Activated T-cell treated with anti-CD3 and anti-CD28 coated beads, Interleukin-2, amount 50 U/mL, for 72 hours (primary cell): ENCODE data around the gene CCNB1IP1. TPM values are rescaled to one million over a fixed set of nuclear protein-coding genes. Genes with fewer than 3 reads are reported as not detected.
"Not testable (repeated sequence)": the region's sequence is repeated elsewhere in the genome, so short reads cannot be mapped to it uniquely, and the experiment has no call there.

Source experiments
- ATAC-seq, 2 donors: fragments of 150-1000 bp; cut with Tn5 transposase; replicated peaks in 1 of 2; 2 replicates each; pipeline ENCODE4 v1.10.0; 2021; ENCODE audit warnings: moderate library complexity in 2 of 2, mild to moderate bottlenecking in 1 of 2
- DNase-seq, 2 donors: peaks; one replicate each; pipeline ENCODE4 v3.0.0; 2021 to 2022; ENCODE audit warnings: mixed read lengths in 1 of 2
- H3K27ac Mint-ChIP-seq: one replicate; pipeline ENCODE4 v1.8.0; 2022; ENCODE audit warnings: mild to moderate bottlenecking, moderate library complexity, mixed read lengths
- H3K27me3 Mint-ChIP-seq: one replicate; pipeline ENCODE4 v1.8.0; 2022; ENCODE audit warnings: low read depth, mixed read lengths
- H3K36me3 Mint-ChIP-seq, 2 donors: one replicate each; pipeline ENCODE4 v1.8.0; 2022; ENCODE audit warnings: mixed read lengths in 2 of 2, mild to moderate bottlenecking in 1 of 2; ENCODE audit not compliant: insufficient read depth in 2 of 2
- H3K4me1 Mint-ChIP-seq: one replicate; pipeline ENCODE4 v1.8.0; 2022; ENCODE audit warnings: low read depth, mixed read lengths
- H3K4me3 Mint-ChIP-seq, 2 donors: one replicate each; pipeline ENCODE4 v1.8.0; 2022; ENCODE audit warnings: mild to moderate bottlenecking in 2 of 2, mixed read lengths in 2 of 2, moderate library complexity in 2 of 2
- H3K9me3 Mint-ChIP-seq, 2 donors: one replicate each; pipeline ENCODE4 v1.8.0; 2022; ENCODE audit warnings: mixed read lengths in 2 of 2
- total RNA-seq, 2 donors: library from RNA; stranded (reverse); gene quantifications; one replicate each; pipeline ENCODE4 v1.2.3, GENCODE V29; 2022

Gene CCNB1IP1
- total RNA-seq, 2 donors from 2014 or later: 73.4 to 89.9 TPM

DNA sequence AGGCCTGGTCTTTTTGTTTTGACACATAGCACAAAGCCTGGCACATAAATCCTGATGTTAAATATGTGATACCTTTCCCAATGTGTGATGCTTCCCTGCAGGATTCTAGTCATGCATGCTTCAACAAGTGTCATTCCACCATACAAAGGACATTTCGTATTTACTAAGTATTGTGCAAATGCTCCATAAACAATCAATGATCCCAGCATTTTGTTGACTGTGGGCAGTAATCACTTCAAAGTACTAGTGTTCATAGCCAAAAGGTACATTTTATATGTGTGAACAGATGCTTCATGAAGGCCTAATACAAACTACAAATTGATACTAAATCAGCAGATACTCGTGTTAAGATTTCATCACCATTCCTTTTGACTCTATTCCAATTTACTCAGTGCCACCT is 4.4 kb downstream of the CCNB1IP1 start:
- Mint-ChIP-seq H3K27me3 (no peaks in the 10 kb centered on the region), H3K4me3 (peak overlapping the region in 1 of 2 donors; percentile 6), H3K4me1 (peaks cover 61% of the 10 kb centered on the region), H3K27ac (peak overlapping the region; percentile 7), H3K36me3 (peaks cover 1 to 12% of the 10 kb centered on the region in 2 donors), H3K9me3 (no peaks in the 10 kb centered on the region)
- no peak for ATAC-seq
- DNase-seq: no peak

DNA sequence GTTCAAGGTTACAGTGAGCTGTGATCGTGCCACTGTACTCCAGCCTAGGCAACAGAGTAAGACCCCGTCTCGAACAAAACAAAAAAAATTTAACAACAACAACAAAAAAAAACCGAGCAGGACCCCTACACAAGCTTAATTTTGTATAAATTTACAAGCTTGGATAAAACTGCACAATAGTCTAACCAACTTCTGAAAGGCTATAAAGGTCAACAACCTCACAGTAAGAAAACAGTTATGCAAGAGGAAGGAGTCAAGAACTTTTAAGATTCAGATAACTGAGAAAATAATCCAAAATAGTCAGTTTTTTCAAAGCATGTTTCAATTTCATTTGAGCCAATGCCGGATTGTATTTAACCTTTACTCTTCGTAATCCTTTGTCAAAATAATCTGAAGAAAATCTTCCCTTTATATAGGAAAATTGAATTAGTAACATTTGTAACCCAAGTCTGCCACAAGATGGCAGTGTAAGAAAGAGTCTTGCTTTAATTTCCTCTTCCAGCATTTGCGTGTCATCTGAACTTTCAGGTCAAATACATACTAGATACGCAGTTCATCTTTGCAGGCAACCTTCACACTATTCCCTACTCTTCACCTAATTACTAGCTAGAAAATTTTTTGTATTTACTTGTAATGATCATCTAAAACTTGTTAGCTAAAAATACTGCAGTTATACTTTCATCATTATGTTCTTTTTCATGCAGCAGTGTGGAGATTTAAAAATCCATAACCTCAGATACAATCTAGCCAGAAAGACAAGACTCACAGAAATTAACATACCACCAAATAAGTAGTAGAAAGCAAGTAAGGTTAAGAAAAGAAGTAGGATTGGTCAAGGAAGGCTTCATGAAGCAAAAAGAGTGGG is 5.8 kb downstream of the CCNB1IP1 start:
- DNase-seq (peak in 1 of 2 donors; percentile 27), ATAC-seq (peak; percentile 38 to 41)
- Mint-ChIP-seq H3K27me3 (no peaks in the 10 kb centered on the region), H3K4me3 (peak overlapping the region; percentile 2 to 73), H3K4me1 (peaks cover 51% of the 10 kb centered on the region), H3K9me3 (no peaks in the 10 kb centered on the region), H3K27ac (peak overlapping the region; percentile 80), H3K36me3 (peaks cover 1 to 12% of the 10 kb centered on the region in 2 donors)

DNA sequence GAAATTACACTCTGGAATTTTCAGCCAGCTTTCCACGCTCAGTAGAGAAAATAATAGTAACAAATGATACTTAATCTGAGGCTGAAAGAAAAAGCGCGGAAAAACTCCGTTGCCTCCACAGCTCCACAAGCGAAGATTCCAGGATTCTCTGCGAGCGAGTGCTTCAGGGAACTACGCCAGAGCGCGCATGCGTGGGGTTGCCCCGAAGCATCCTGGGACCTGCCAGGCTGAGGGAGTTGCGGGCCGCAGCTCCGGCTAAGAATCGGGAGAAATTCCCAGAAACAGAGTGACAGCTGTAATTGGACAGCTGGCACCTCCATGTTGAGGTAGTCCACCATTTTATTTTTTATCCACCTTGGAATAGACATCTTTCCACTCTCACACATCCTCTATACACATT is 15.4 kb downstream of the CCNB1IP1 start:
- Mint-ChIP-seq H3K36me3 (peaks cover 0 to 22% of the 10 kb centered on the region in 2 donors), H3K4me1 (no peaks in the 10 kb centered on the region), H3K9me3 (no peaks in the 10 kb centered on the region), H3K27ac (no peak overlapping the region), H3K4me3 (no peak overlapping the region), H3K27me3 (no peaks in the 10 kb centered on the region)
- no peak for ATAC-seq
- no peak for DNase-seq

DNA sequence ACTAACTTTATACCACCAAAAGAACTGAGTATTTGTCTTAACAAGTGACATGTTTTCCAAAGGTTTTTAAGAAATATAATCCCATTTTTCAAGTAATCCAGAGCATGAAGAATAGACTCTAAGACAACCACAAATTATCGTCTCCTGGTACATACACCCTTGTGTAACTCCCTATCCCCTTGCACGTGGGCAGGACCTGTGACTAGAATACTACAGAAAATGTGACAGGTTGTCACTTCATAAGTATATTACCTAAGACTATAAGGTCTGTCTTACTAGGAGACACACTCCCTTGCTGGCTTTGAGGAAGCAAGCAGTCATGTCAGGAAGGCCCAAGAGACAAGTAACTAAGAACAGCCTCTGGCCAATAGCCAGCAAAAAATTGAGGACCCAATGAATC is 19.1 kb downstream of the CCNB1IP1 start:
- no peaks in the 10 kb centered on the region for H3K27me3 Mint-ChIP-seq

DNA sequence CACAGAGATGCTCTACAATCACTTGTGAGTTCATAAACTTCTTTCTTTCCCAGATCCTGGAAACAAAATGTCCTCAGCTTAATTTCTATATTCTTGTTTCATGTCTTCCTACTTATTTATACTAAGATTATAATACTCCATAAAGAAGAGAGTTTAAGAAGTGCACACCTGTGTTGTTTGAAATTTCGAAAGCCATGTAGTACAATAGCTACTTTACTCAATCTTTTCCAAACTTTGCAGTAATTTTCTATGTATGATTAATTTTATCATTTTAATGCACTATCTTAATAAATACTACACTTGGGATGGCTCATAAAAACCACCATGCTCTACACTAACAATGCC is 27.0 kb downstream of the CCNB1IP1 start:
- H3K36me3 Mint-ChIP-seq: peaks cover 1 to 4% of the 10 kb centered on the region in 2 donors
- ATAC-seq: peak; percentile 7 to 17
- no peaks in the 10 kb centered on the region for H3K9me3 Mint-ChIP-seq
- H3K4me3 Mint-ChIP-seq: peak overlapping the region; percentile 83 to 95
- H3K27ac Mint-ChIP-seq: peak overlapping the region; percentile 12
- peaks cover 29% of the 10 kb centered on the region for H3K4me1 Mint-ChIP-seq
- no peak for DNase-seq
- H3K27me3 Mint-ChIP-seq: no peaks in the 10 kb centered on the region

More for the DNA sequence above, 19.1 kb downstream of the CCNB1IP1 start:
- no peak overlapping the region for H3K27ac Mint-ChIP-seq
- no peak for DNase-seq
- ATAC-seq: no peak
- H3K9me3 Mint-ChIP-seq: no peaks in the 10 kb centered on the region
- H3K4me3 Mint-ChIP-seq: no peak overlapping the region
- H3K36me3 Mint-ChIP-seq: peaks cover 0 to 25% of the 10 kb centered on the region in 2 donors
- H3K4me1 Mint-ChIP-seq: no peaks in the 10 kb centered on the region

DNA sequence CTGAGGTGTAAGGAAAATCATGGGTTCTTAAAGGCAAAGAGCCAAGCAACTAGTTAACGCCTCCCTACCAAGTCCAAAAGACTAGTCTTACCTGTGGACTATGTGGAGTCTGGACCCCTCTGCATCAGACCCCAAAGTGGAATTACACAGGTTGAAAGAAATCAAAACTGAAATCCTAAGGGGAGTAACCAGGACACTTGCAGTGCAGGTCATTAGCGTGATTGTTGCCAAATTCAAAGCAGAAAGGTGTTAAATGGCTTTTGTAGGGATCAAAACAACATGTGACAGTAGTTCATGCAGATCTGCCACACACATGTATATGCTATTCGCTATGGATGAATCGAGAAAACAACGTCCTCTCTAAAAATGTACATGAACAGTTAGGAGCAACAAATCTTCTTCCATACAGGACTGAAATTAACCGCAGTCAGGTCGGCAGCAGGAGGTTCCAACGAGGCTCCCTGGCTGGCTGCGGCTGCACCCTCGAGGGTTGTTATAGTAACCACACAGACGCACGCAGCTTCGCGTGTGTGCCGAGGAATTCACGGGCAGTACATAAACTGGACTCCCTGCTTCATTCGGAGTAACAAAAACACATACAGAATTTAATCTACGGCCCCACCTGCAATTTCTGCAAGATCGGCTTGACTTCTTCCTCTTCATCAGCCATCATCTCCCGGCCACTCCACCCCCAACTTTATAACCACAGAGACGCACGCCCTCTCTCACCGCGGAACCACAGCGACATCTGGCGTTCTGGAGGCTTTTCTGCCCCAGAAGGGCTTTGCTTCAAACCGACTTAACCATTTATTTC is 27.6 kb downstream of the CCNB1IP1 start, which contains the start of gene TTC5:
TSS of gene TTC5 (minus strand) at position 687 of the 814 bp plus-strand sequence. CDS start at position 673, 14 bp downstream.
- Mint-ChIP-seq H3K36me3 (peaks cover 1 to 6% of the 10 kb centered on the region in 2 donors), H3K27ac (peak within 1 kb of the TSS; percentile 26), H3K4me3 (peak within 1 kb of the TSS; percentile 83 to 95), H3K27me3 (no peaks in the 10 kb centered on the region), H3K4me1 (peaks cover 29% of the 10 kb centered on the region), H3K9me3 (no peaks in the 10 kb centered on the region)
- peak; percentile 88 to 90 for DNase-seq
- peak; percentile 94 to 95 for ATAC-seq

DNA sequence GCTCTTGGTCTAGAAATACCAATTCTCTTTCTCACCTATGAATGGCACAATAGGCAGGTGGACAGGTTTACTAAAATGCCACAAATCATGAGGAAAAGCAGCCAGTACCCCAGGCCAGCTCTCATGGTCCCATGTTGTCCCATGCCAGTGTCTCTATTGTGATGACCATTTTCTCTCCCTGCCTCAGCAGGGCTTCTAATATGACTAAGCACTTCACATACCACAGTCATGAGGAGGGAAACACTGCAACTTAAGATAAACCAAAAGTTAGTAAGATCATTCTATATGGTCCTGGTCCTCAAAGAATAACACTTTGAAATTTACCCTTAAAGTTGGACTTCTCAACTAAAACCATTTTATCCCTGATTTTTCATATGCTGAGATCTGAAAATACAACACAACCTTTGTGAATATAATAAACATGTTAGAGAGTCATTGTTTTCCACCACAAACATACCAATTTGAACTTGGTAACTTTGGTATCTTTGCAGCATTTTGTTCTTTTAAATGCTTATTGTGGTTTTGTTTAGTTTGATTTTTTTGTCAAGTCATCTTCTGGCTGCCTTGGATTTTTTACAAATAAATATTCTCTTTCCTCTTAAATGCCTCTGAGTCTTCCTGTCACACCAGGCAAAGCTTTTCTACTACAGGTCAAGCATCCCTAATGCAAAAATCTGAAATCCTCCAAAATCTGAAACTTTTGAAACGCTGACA is 30.9 kb downstream of the CCNB1IP1 start:
- peaks cover 3 to 8% of the 10 kb centered on the region in 2 donors for H3K36me3 Mint-ChIP-seq
- ATAC-seq: peak; percentile 28 to 58
- H3K9me3 Mint-ChIP-seq: no peaks in the 10 kb centered on the region

DNA sequence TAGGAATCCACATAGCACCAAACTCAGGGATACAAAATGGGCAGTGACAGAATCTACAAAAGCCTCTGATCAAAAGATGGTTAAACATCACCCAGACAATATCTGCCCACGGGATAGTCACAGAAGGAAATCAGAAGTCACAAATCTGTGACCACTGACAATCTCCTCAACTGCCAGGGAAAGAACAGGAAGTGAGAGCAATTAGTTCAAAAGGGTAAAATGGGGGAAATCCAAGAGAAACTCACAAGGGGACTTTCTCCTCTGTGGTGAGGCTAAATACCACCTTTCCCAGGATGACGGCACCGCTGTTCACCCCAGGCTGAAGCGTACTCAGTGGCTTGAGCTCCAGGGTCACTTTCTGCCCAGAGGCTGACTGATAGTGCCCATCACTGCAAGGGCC is 38.0 kb downstream of the CCNB1IP1 start:
- Mint-ChIP-seq H3K27me3 (no peaks in the 10 kb centered on the region), H3K27ac (peak overlapping the region; percentile 64), H3K36me3 (peaks cover 4 to 17% of the 10 kb centered on the region in 2 donors), H3K9me3 (no peaks in the 10 kb centered on the region), H3K4me3 (no peak overlapping the region), H3K4me1 (peaks cover 7% of the 10 kb centered on the region)
- peak; percentile 20 to 55 for ATAC-seq
- DNase-seq: no peak

More for the DNA sequence above, 30.9 kb downstream of the CCNB1IP1 start:
- no peak for DNase-seq
- peaks cover 29% of the 10 kb centered on the region for H3K4me1 Mint-ChIP-seq
- no peak overlapping the region for H3K27ac Mint-ChIP-seq
- peak overlapping the region in 1 of 2 donors; percentile 26 for H3K4me3 Mint-ChIP-seq
- no peaks in the 10 kb centered on the region for H3K27me3 Mint-ChIP-seq

DNA sequence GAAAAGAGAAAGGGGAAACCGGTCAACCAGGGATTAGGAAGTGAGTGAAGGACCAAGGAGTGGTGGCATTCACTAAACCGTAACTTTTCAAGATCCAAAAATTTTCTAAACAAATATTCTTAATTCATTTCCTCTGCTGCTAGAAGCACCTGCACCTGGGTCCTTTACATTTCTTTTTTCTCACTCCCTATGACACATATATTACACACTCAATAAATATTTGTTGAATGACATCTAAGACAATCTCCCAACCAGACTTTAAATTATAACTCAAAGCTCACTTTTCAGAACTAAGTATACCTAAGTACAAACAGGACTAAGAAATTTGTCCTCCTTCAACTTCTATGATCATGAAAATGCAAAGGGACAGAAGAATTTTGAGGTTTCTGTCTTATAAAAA is 38.4 kb downstream of the CCNB1IP1 start:
- H3K27ac Mint-ChIP-seq: peak overlapping the region; percentile 64
- H3K4me3 Mint-ChIP-seq: no peak overlapping the region
- ATAC-seq (no peak), DNase-seq (no peak)
- H3K4me1 Mint-ChIP-seq: peaks cover 7% of the 10 kb centered on the region
- H3K9me3 Mint-ChIP-seq: no peaks in the 10 kb centered on the region
- peaks cover 4 to 19% of the 10 kb centered on the region in 2 donors for H3K36me3 Mint-ChIP-seq
- H3K27me3 Mint-ChIP-seq: no peaks in the 10 kb centered on the region

DNA sequence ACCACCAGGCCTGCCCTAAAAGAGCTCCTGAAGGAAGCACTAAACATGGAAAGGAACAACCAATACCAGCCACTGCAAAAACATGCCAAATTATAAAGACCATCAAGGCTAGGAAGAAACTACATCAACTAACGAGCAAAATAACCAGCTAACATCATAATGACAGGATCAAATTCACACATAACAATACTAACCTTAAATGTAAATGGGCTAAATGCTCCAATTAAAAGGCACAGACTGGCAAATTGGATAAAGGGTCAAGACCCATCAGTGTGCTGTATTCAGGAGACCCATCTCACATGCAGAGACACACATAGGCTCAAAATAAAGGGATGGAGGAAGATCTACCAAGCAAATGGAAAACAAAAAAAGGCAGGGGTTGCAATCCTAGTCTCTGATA is 51.1 kb downstream of the CCNB1IP1 start:
- H3K4me1 Mint-ChIP-seq, DNase-seq, H3K9me3 Mint-ChIP-seq, H3K27ac Mint-ChIP-seq, H3K27me3 Mint-ChIP-seq, ATAC-seq, H3K4me3 Mint-ChIP-seq: not testable (repeated sequence)
- H3K36me3 Mint-ChIP-seq: peaks cover 26 to 48% of the 10 kb centered on the region in 2 donors

DNA sequence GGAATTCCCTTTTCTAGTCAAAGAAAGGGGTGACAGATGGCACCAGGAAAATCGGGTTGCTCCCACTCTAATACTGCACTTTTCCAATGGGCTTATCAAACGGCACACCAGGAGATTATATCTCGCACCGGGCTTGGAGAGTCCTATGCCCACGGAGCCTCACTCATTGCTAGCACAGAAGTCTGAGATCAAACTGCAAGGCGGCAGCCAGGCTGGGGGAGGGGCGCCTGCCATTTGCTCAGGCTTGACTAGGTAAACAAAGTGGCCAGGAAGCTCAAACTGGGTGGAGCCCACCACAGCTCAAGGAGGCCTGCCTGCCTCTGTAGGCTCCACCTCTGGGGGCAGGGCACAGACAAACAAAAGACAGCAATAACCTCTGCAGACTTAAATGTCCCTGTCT is 52.8 kb downstream of the CCNB1IP1 start:
- not testable (repeated sequence) for DNase-seq

DNA sequence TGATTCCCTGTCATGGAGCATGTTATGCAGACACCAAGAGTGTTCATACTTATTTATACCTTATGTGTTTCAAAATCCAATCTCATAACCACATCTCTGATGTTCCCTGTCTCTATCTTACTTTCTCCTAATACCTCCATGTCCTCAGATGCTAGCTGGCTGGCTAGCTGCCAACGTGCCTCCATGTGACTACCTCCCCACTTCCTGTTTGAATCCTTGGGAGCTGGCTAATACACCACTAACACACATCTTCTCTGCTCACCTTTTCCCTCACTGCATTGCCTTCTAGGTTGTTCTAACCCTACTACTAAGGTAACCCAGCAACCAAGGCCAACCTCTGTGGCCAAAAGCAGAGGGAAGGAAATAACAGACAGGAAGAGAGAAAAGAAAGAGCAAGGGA is 54.7 kb downstream of the CCNB1IP1 start:
- ATAC-seq (no peak), DNase-seq (no peak)
- H3K4me3 Mint-ChIP-seq: no peak overlapping the region
- peaks cover 32 to 47% of the 10 kb centered on the region in 2 donors for H3K36me3 Mint-ChIP-seq
- peaks cover 2 to 11% of the 10 kb centered on the region in 2 donors for H3K9me3 Mint-ChIP-seq
- H3K4me1 Mint-ChIP-seq: peaks cover 10% of the 10 kb centered on the region
- H3K27ac Mint-ChIP-seq: no peak overlapping the region
- no peaks in the 10 kb centered on the region for H3K27me3 Mint-ChIP-seq

More for the DNA sequence above, 52.8 kb downstream of the CCNB1IP1 start:
- H3K27me3 Mint-ChIP-seq, H3K27ac Mint-ChIP-seq, H3K4me1 Mint-ChIP-seq, ATAC-seq, H3K4me3 Mint-ChIP-seq, H3K9me3 Mint-ChIP-seq: not testable (repeated sequence)
- peaks cover 27 to 47% of the 10 kb centered on the region in 2 donors for H3K36me3 Mint-ChIP-seq
